Liver (tissue), 9 donors: ENCODE measurements around the gene TEX28. TPM values are rescaled to one million over a fixed set of nuclear protein-coding genes. Genes with fewer than 3 reads are reported as not detected.

Source experiments
- DNase-seq: peaks from one replicate; pipeline ENCODE4 v3.0.0-alpha.2; 2017; ENCODE audit warnings: low spot score
- H3K27ac ChIP-seq, 2 donors: one replicate each; pipeline ENCODE4 v1.7.0; 2013; ENCODE audit warnings: inconsistent platforms in 2 of 2, low read length in 2 of 2, control low read depth in 1 of 2, low read depth in 1 of 2, mild to moderate bottlenecking in 1 of 2
- H3K27me3 ChIP-seq, 4 donors: one replicate each; pipeline versions ENCODE4 v1.6.1 to v1.7.0; 2013; ENCODE audit warnings: low read length in 3 of 4, inconsistent platforms in 1 of 4, mild to moderate bottlenecking in 1 of 4, moderate library complexity in 1 of 4; ENCODE audit not compliant: control insufficient read depth in 4 of 4, insufficient read depth in 4 of 4
- H3K36me3 ChIP-seq, 4 donors: one replicate each; pipeline versions ENCODE4 v1.6.1 to v1.7.0; 2013; ENCODE audit warnings: low read length in 3 of 4, mild to moderate bottlenecking in 3 of 4, low read depth in 1 of 4, moderate library complexity in 1 of 4; ENCODE audit not compliant: control insufficient read depth in 4 of 4, insufficient read depth in 3 of 4
- H3K4me1 ChIP-seq, 4 donors: one replicate each; pipeline versions ENCODE4 v1.6.1 to v1.7.0; 2013; ENCODE audit warnings: low read length in 3 of 4, mild to moderate bottlenecking in 3 of 4, moderate library complexity in 1 of 4; ENCODE audit not compliant: control insufficient read depth in 4 of 4, insufficient read depth in 4 of 4
- H3K4me3 ChIP-seq, 3 donors: one replicate each; pipeline versions ENCODE4 v1.6.1 to v1.7.0; 2013; ENCODE audit warnings: low read length in 3 of 3, control low read depth in 1 of 3, low read depth in 1 of 3, mild to moderate bottlenecking in 1 of 3
- H3K9ac ChIP-seq, 2 donors: one replicate each; pipeline ENCODE4 v1.7.0; 2013; ENCODE audit warnings: low read length in 2 of 2, mild to moderate bottlenecking in 2 of 2, moderate library complexity in 2 of 2, control low read depth in 1 of 2, low read depth in 1 of 2
- H3K9me3 ChIP-seq, 4 donors: one replicate each; pipeline versions ENCODE4 v1.6.1 to v1.7.0; 2013; ENCODE audit warnings: low read length in 3 of 4; ENCODE audit not compliant: control insufficient read depth in 4 of 4
- ATF3 ChIP-seq: IDR thresholded peaks from 2 replicates; pipeline ENCODE4 v1.6.1; 2016; ENCODE audit warnings: antibody characterized with exemption
- CTCF ChIP-seq: fragments of 150-350 bp; IDR thresholded peaks from 2 replicates; pipeline ENCODE4 v1.5.1; 2017; ENCODE audit warnings: improper control_type of control experiment, low read depth, low read length; ENCODE audit not compliant: missing input control
- EGR1 ChIP-seq, 2 donors: IDR thresholded peaks; 2 replicates each; pipeline ENCODE4 v1.6.1; 2016 to 2018; ENCODE audit warnings: antibody characterized with exemption in 2 of 2, low read depth in 2 of 2
- FOXA1 ChIP-seq: IDR thresholded peaks from 2 replicates; pipeline ENCODE4 v1.6.1; 2016; ENCODE audit warnings: antibody characterized with exemption
- FOXA2 ChIP-seq: IDR thresholded peaks from 2 replicates; pipeline ENCODE4 v1.6.1; 2016; ENCODE audit warnings: antibody characterized with exemption
- GABPA ChIP-seq, 2 donors: IDR thresholded peaks in 1 of 2; conservative IDR thresholded peaks in 1 of 2; 2 replicates each; pipeline ENCODE4 v1.6.1; 2016; ENCODE audit warnings: antibody characterized with exemption in 2 of 2, mild to moderate bottlenecking in 1 of 2, moderate library complexity in 1 of 2
- JUND ChIP-seq, 2 donors: IDR thresholded peaks; 2 replicates each; pipeline ENCODE4 v1.6.1; 2016; ENCODE audit warnings: antibody characterized with exemption in 2 of 2
- MAX ChIP-seq: IDR thresholded peaks from 2 replicates; pipeline ENCODE4 v1.6.1; 2016; ENCODE audit warnings: antibody characterized with exemption
- NR2F2 ChIP-seq: IDR thresholded peaks from 2 replicates; pipeline ENCODE4 v1.6.1; 2016; ENCODE audit warnings: antibody characterized with exemption
- RAD21 ChIP-seq, 2 donors: IDR thresholded peaks; 2 replicates each; pipeline ENCODE4 v1.6.1; 2016; ENCODE audit warnings: antibody characterized with exemption in 2 of 2, mild to moderate bottlenecking in 2 of 2
- REST ChIP-seq: IDR thresholded peaks from 2 replicates; pipeline ENCODE4 v1.6.1; 2016; ENCODE audit warnings: antibody characterized with exemption, mild to moderate bottlenecking
- SP1 ChIP-seq: IDR thresholded peaks from 2 replicates; pipeline ENCODE4 v1.6.1; 2018; ENCODE audit warnings: antibody characterized with exemption, mild to moderate bottlenecking
- TAF1 ChIP-seq: conservative IDR thresholded peaks from 2 replicates; pipeline ENCODE4 v1.6.1; 2016; ENCODE audit warnings: antibody characterized with exemption, mild to moderate bottlenecking
- ZBTB33 ChIP-seq: IDR thresholded peaks from 2 replicates; pipeline ENCODE4 v1.6.1; 2016; ENCODE audit warnings: antibody characterized with exemption
- WGBS: extraction: QIAGEN DNeasy Blood & Tissue Kit; methylation state at CpG from one replicate; pipeline ENCODE4 v1.1.7; 2013; 5-methylcytosine and 5-hydroxymethylcytosine counted together
- polyA plus RNA-seq, 2 donors: library from polyadenylated mRNA; stranded (reverse) in 1 of 2; unstranded in 1 of 2; fragments of 200-250 nt in 1 of 2; fragments of >200 nt in 1 of 2; fragmentation: Nextera tagmentation in 1 of 2; extraction: Ambion mirVana in 1 of 2; gene quantifications; one replicate each; pipeline versions ENCODE4 v1.2.1 to v1.2.3, GENCODE V29; 2013 to 2015
- total RNA-seq, 2 donors: library from RNA; depleted of rRNA; stranded (reverse); fragments of >200 nt; gene quantifications; one replicate each; pipeline ENCODE4 v1.2.3, GENCODE V29; 2014
- donor health status: healthy.
- donor health status: healthy.
- donor health status: healthy.
- donor health status: healthy.
- donor health status: healthy.

Gene TEX28
- total and polyA plus RNA-seq, 4 donors: not detected

- DNase-seq: peak; percentile 61
- 52% methylated on average over 9 of the region's 9 CpGs for WGBS
- no peak overlapping the region for H3K27ac ChIP-seq
- no peaks in the 10 kb centered on the region for H3K27me3 ChIP-seq
- no peak overlapping the region for H3K9ac ChIP-seq
- peak; percentile 56 to 78 for TF ChIP-seq RAD21 (IDR thresholded peaks at IDR 0.05)
- no peak for TF ChIP-seq TAF1
- peak; percentile 74 for TF ChIP-seq CTCF
- no peak for TF ChIP-seq JUND (IDR thresholded peaks at IDR 0.05)
- no peak for TF ChIP-seq REST
- H3K36me3 ChIP-seq: no peaks in the 10 kb centered on the region
- no peaks in the 10 kb centered on the region for H3K9me3 ChIP-seq
- peaks cover 0 to 5% (median under 1%) of the 10 kb centered on the region in 4 donors for H3K4me1 ChIP-seq
- H3K4me3 ChIP-seq: no peak overlapping the region
These were observed 13.4 kb upstream of the TEX28 start for GRCh38 chrX:154308108-154308946.

- H3K36me3 ChIP-seq: no peaks in the 10 kb centered on the region
- DNase-seq: no peak
- H3K27ac ChIP-seq: no peak overlapping the region
- peaks cover 0 to 5% (median under 1%) of the 10 kb centered on the region in 4 donors for H3K4me1 ChIP-seq
- H3K9ac ChIP-seq: no peak overlapping the region
- WGBS: 91% methylated on average over 6 of the region's 6 CpGs
- H3K9me3 ChIP-seq: no peaks in the 10 kb centered on the region
- no peak overlapping the region for H3K4me3 ChIP-seq
- H3K27me3 ChIP-seq: no peaks in the 10 kb centered on the region
- no peak for TF ChIP-seq REST
- TF ChIP-seq GABPA (IDR thresholded peaks at IDR 0.05 in 1 of 2, conservative IDR thresholded peaks at IDR 0.05 in 1 of 2): no peak
- TF ChIP-seq EGR1 (IDR thresholded peaks at IDR 0.05; ENCODE audit: low read depth in 2 of 2): no peak
- no peak for TF ChIP-seq NR2F2
- TF ChIP-seq FOXA1: no peak
- no peak for TF ChIP-seq ZBTB33
- TF ChIP-seq MAX: no peak
- TF ChIP-seq TAF1: no peak
- TF ChIP-seq ATF3: no peak
- no peak for TF ChIP-seq CTCF
- TF ChIP-seq SP1: no peak
- no peak for TF ChIP-seq FOXA2
- TF ChIP-seq JUND (IDR thresholded peaks at IDR 0.05): no peak
- no peak for TF ChIP-seq RAD21 (IDR thresholded peaks at IDR 0.05)
These were observed 12.3 kb upstream of the TEX28 start for GRCh38 chrX:154307202-154307601.
